Dermis microvascular lymphatic vessel endothelial cell (primary cell): Measurements from ENCODE around the gene CCDC127. TPM values are rescaled to one million over a fixed set of nuclear protein-coding genes. Genes with fewer than 3 reads are reported as not detected.

Source experiments
- DNase-seq, 2 donors: peaks; one replicate each; pipeline versions ENCODE4 v3.0.0 to v3.0.0-alpha.2; 2010; ENCODE audit warnings: low read depth in 2 of 2
- total RNA-seq: library from RNA; depleted of rRNA; stranded (reverse); fragments of >200 nt; gene quantifications from 2 replicates; pipeline ENCODE4 v1.2.1, GENCODE V29; 2014

The CCDC127 gene
- total RNA-seq, 1 donor from 2014 or later: 3.6 TPM

GRCh38 chr5:159448-160172 is 58.3 kb downstream of the CCDC127 start:
- DNase-seq: no peak

GRCh38 chr5:158807-159447 is 59.0 kb downstream of the CCDC127 start:
- DNase-seq: no peak

- no peak for DNase-seq
Measured at GRCh38 chr5:157801-158200, 60.2 kb downstream of the CCDC127 start.

GRCh38 chr5:157126-157715 is 60.7 kb downstream of the CCDC127 start:
- no peak for DNase-seq

- DNase-seq: no peak
Measured at GRCh38 chr5:156411-157072, 61.4 kb downstream of the CCDC127 start.

- no peak for DNase-seq
Measured at GRCh38 chr5:155651-156410, 62.1 kb downstream of the CCDC127 start.

GRCh38 chr5:154826-155225 is 63.1 kb downstream of the CCDC127 start:
- DNase-seq: no peak

- DNase-seq: peak in 1 of 2 donors; percentile 33
Measured at GRCh38 chr5:154236-154635, 63.7 kb downstream of the CCDC127 start.

- DNase-seq: no peak
Measured at GRCh38 chr5:153256-153655, 64.7 kb downstream of the CCDC127 start.

GRCh38 chr5:152077-152476 is 65.9 kb downstream of the CCDC127 start:
- DNase-seq: no peak

- no peak for DNase-seq
Measured at GRCh38 chr5:150746-151145, 67.2 kb downstream of the CCDC127 start.

- DNase-seq: no peak
Measured at GRCh38 chr5:149745-150485, 68.0 kb downstream of the CCDC127 start.

- DNase-seq: no peak
Measured at GRCh38 chr5:147751-148150, 70.2 kb downstream of the CCDC127 start.

Other genes with a start within 250 kb of the CCDC127 start
- gene PLEKHG4B, start 126.0 kb downstream of the CCDC127 start, total RNA-seq: 0.13 TPM in 1 of 2 replicates, not detected in the other
- not detected in 2 replicates for gene LRRC14B, start 26.7 kb downstream of the CCDC127 start, total RNA-seq
- gene SDHA, start 167 bp upstream of the CCDC127 start, total RNA-seq: 113 and 137 TPM in 2 replicates
- 107 and 135 TPM in 2 replicates for gene PDCD6, start 53.5 kb upstream of the CCDC127 start, total RNA-seq
- gene AHRR, start 103.6 kb upstream of the CCDC127 start, total RNA-seq: 4.5 and 5.4 TPM in 2 replicates
- 28.6 and 42.9 TPM in 2 replicates for gene EXOC3, start 225.0 kb upstream of the CCDC127 start, total RNA-seq